Testis (tissue), 3 donors: Measurements from ENCODE around the gene CTAG1A. TPM values are rescaled to one million over a fixed set of nuclear protein-coding genes. Genes with fewer than 3 reads are reported as not detected.
A peak's percentile ranks its signal among the peaks of the same experiment; 100 is the strongest.

ENCODE experiments used
- DNase-seq: peaks from one replicate; pipeline ENCODE4 v3.0.0-alpha.2; 2019
- H3K27ac ChIP-seq, 2 donors: fragments of 200-600 bp; sonication (generic); one replicate each; pipeline ENCODE4 v1.5.1; 2019
- H3K27me3 ChIP-seq: fragments of 200-600 bp; sonication (generic); one replicate; pipeline ENCODE4 v1.5.1; 2019
- H3K36me3 ChIP-seq: fragments of 200-600 bp; sonication (generic); one replicate; pipeline ENCODE4 v1.5.1; 2017; ENCODE audit warnings: low read depth; ENCODE audit errors: missing control alignments
- H3K4me1 ChIP-seq: fragments of 200-600 bp; sonication (generic); one replicate; pipeline ENCODE4 v1.5.1; 2019
- H3K4me3 ChIP-seq, 2 donors: fragments of 200-600 bp; sonication (generic); one replicate each; pipeline ENCODE4 v1.5.1; 2017 to 2019
- H3K9me3 ChIP-seq: fragments of 200-600 bp; sonication (generic); one replicate; pipeline ENCODE4 v1.5.1; 2017
- CTCF ChIP-seq, 3 experiments: fragments of 450-650 bp in 2 of 3; fragments of 200-600 bp in 1 of 3; sonication (generic) in 1 of 3; IDR thresholded peaks; one replicate each; pipeline ENCODE4 v1.5.1; 2016 to 2019; ENCODE audit warnings: antibody characterized with exemption in 3 of 3, mild to moderate bottlenecking in 2 of 3, moderate library complexity in 1 of 3
- POLR2A ChIP-seq: fragments of 450-650 bp; IDR thresholded peaks from one replicate; pipeline ENCODE4 v1.6.1; 2017; ENCODE audit warnings: antibody characterized with exemption, mild to moderate bottlenecking, moderate library complexity
- WGBS, 2 donors: methylation state at CpG; one replicate each; pipeline ENCODE4 v1.1.5; 2018; 5-methylcytosine and 5-hydroxymethylcytosine counted together
- intact Hi-C: fragments of 100-400 bp; cut with DNase I; formaldehyde crosslinking; loops from one replicate; pipeline ENCODE4 v1.15.1; 2023; ENCODE audit warnings: low total_unique reads
- polyA plus RNA-seq: library from polyadenylated mRNA; stranded (reverse); fragments of 350-450 nt; fragmentation: Illumina TruSeq; extraction: RNeasy Lipid Tissue Mini Kit (QIAGEN cat#74804); gene quantifications from one replicate; pipeline ENCODE4 v1.2.3, GENCODE V29; 2014; ENCODE audit warnings: low read depth, low replicate concordance; ENCODE audit not compliant: insufficient read depth
- total RNA-seq, 2 donors: library from RNA; depleted of rRNA; stranded (reverse); fragments of >200 nt; gene quantifications; one replicate each; pipeline ENCODE4 v1.2.3, GENCODE V29; 2016

The CTAG1A gene
- total and polyA plus RNA-seq, 3 donors from 2014 or later, result 7.1 to 18.1 (median 14.7) TPM

GRCh38 chrX:154541896-154542722 lies 42.8 kb upstream of the CTAG1A start:
- Histone ChIP-seq H3K4me3 (no peak overlapping the region), H3K27ac (peak overlapping the region; percentile 24 to 86), H3K27me3 (no peaks in the 10 kb centered on the region), H3K9me3 (no peaks in the 10 kb centered on the region), H3K36me3 (no peaks in the 10 kb centered on the region), H3K4me1 (peaks cover 14% of the 10 kb centered on the region)
- 37% methylated on average over 2 to 11 of the region's 12 CpGs for WGBS, 2 donors
- intact Hi-C loops, result no loop called here
- DNase-seq, result peak; percentile 87
- no peak for TF ChIP-seq POLR2A
- TF ChIP-seq CTCF (IDR thresholded peaks at IDR 0.05), result no peak

- H3K36me3 ChIP-seq, result no peaks in the 10 kb centered on the region
- no peak for DNase-seq
- intact Hi-C loops, result no loop called here
- WGBS, 2 donors, result 57 to 81% methylated on average over 4 to 15 of the region's 20 CpGs
- peak overlapping the region; percentile 24 to 86 for H3K27ac ChIP-seq
- H3K4me3 ChIP-seq, result no peak overlapping the region
- H3K9me3 ChIP-seq, result no peaks in the 10 kb centered on the region
- TF ChIP-seq POLR2A, result no peak
- TF ChIP-seq CTCF (IDR thresholded peaks at IDR 0.05), result no peak
- no peaks in the 10 kb centered on the region for H3K27me3 ChIP-seq
- H3K4me1 ChIP-seq, result peaks cover 14% of the 10 kb centered on the region
These were observed 42.1 kb upstream of the CTAG1A start for GRCh38 chrX:154542723-154543424.

GRCh38 chrX:154545673-154546274 lies 39.2 kb upstream of the CTAG1A start:
- H3K27ac ChIP-seq, result no peak overlapping the region
- no peaks in the 10 kb centered on the region for H3K36me3 ChIP-seq
- peaks cover 14% of the 10 kb centered on the region for H3K4me1 ChIP-seq
- no peaks in the 10 kb centered on the region for H3K9me3 ChIP-seq
- WGBS, 2 donors, result 48 to 66% methylated on average over 15 to 17 of the region's 17 CpGs
- no peak for DNase-seq
- no peaks in the 10 kb centered on the region for H3K27me3 ChIP-seq
- peak overlapping the region; percentile 64 to 73 for H3K4me3 ChIP-seq
- intact Hi-C loops, result no loop called here
- TF ChIP-seq POLR2A, result no peak
- TF ChIP-seq CTCF (IDR thresholded peaks at IDR 0.05), result no peak

- no peaks in the 10 kb centered on the region for H3K36me3 ChIP-seq
- peak; percentile 75 for DNase-seq
- H3K27ac ChIP-seq, result peak within 1 kb of the TSS; percentile 74 to 80
- H3K27me3 ChIP-seq, result no peaks in the 10 kb centered on the region
- 0% methylated on average over 9 of the region's 92 CpGs; no CpG with 5 or more reads in 1 of the 2 donors for WGBS, 2 donors
- H3K9me3 ChIP-seq, result no peaks in the 10 kb centered on the region
- TF ChIP-seq POLR2A, result no peak
- no peak for TF ChIP-seq CTCF (IDR thresholded peaks at IDR 0.05)
- H3K4me1 ChIP-seq, result peaks cover 9% of the 10 kb centered on the region
- intact Hi-C loops, result no loop called here
- H3K4me3 ChIP-seq, result peak within 1 kb of the TSS; percentile 64 to 73
These were observed 38.3 kb upstream of the CTAG1A start, which contains the start of gene G6PD for GRCh38 chrX:154546354-154547244. G6PD (minus strand) TSS chrX:154546846; CDS start chrX:154546155, 691 bp downstream.
